GM23338 (cell line): ENCODE results near the gene CDYL2. TPM values are rescaled to one million over a fixed set of nuclear protein-coding genes. Genes with fewer than 3 reads are reported as not detected.

Experiments used
- ATAC-seq: fragments of 200-7000 bp; cut with Tn5 transposase; 3 replicates; pipeline ENCODE4 v1.9.1; 2020
- DNase-seq: peaks from one replicate; pipeline ENCODE4 v3.0.0-alpha.2; 2015; ENCODE audit warnings: low spot score
- H2AFZ ChIP-seq: fragments of 200-600 bp; sonication (generic); 2 replicates; pipeline ENCODE4 v1.8.0; 2016; ENCODE audit warnings: antibody characterized with exemption, mild to moderate bottlenecking, moderate library complexity
- H3F3A ChIP-seq: fragments of 200-600 bp; sonication (generic); replicated peaks from 2 replicates; pipeline ENCODE4 v1.8.0; 2017; ENCODE audit warnings: antibody characterized with exemption, mixed run types, low read depth
- H3K27ac ChIP-seq: fragments of 200-600 bp; sonication (generic); 2 replicates; pipeline ENCODE4 v1.6.1; 2016; ENCODE audit warnings: low read depth
- H3K27me3 ChIP-seq: fragments of 200-600 bp; sonication (generic); 2 replicates; pipeline ENCODE4 v1.8.0; 2016; ENCODE audit warnings: mild to moderate bottlenecking, mixed run types, moderate library complexity; ENCODE audit not compliant: insufficient read depth
- H3K36me3 ChIP-seq: fragments of 200-600 bp; sonication (generic); 2 replicates; pipeline ENCODE4 v1.8.0; 2016; ENCODE audit warnings: mild to moderate bottlenecking; ENCODE audit not compliant: insufficient read depth
- H3K4me1 ChIP-seq: fragments of 200-600 bp; sonication (generic); 2 replicates; pipeline ENCODE4 v1.8.0; 2016; ENCODE audit warnings: mild to moderate bottlenecking, moderate library complexity; ENCODE audit not compliant: insufficient read depth
- H3K4me2 ChIP-seq: fragments of 200-600 bp; sonication (generic); 2 replicates; pipeline ENCODE4 v1.7.1; 2017; ENCODE audit warnings: mixed run types
- H3K4me3 ChIP-seq: fragments of 200-600 bp; sonication (generic); 2 replicates; pipeline ENCODE4 v1.6.1; 2016; ENCODE audit warnings: mixed run types
- H3K79me2 ChIP-seq: fragments of 200-600 bp; sonication (generic); replicated peaks from 2 replicates; pipeline ENCODE4 v1.8.0; 2017; ENCODE audit warnings: mild to moderate bottlenecking; ENCODE audit not compliant: insufficient read depth
- H3K9me2 ChIP-seq: fragments of 200-600 bp; sonication (generic); 2 replicates; pipeline ENCODE4 v1.8.0; 2017; ENCODE audit not compliant: insufficient read depth
- H4K20me1 ChIP-seq: fragments of 200-600 bp; sonication (generic); replicated peaks from 2 replicates; pipeline ENCODE4 v1.8.0; 2017; ENCODE audit warnings: mild to moderate bottlenecking; ENCODE audit not compliant: insufficient read depth
- H3K27ac Mint-ChIP-seq: 2 replicates; pipeline ENCODE4 v1.8.0; 2020; ENCODE audit warnings: inconsistent platforms, mild to moderate bottlenecking, moderate library complexity, mixed read lengths
- H3K27me3 Mint-ChIP-seq: 3 replicates; pipeline ENCODE4 v1.8.0; 2022; ENCODE audit warnings: low read depth, mild to moderate bottlenecking, moderate library complexity, mixed read lengths, inconsistent platforms; ENCODE audit not compliant: insufficient read depth, poor library complexity
- H3K36me3 Mint-ChIP-seq: 3 replicates; pipeline ENCODE4 v1.8.0; 2021; ENCODE audit warnings: low read depth, mild to moderate bottlenecking, inconsistent platforms, moderate library complexity, mixed read lengths
- H3K4me1 Mint-ChIP-seq: 3 replicates; pipeline ENCODE4 v1.8.0; 2020; ENCODE audit warnings: mild to moderate bottlenecking, inconsistent platforms, mixed read lengths
- H3K4me3 Mint-ChIP-seq: 3 replicates; pipeline ENCODE4 v1.8.0; 2021; ENCODE audit warnings: moderate library complexity, mild to moderate bottlenecking, inconsistent platforms, mixed read lengths
- H3K9me3 Mint-ChIP-seq: 3 replicates; pipeline ENCODE4 v1.8.0; 2020; ENCODE audit warnings: moderate library complexity, mild to moderate bottlenecking, inconsistent platforms, mixed read lengths
- CREB1 ChIP-seq: fragments of 250-450 bp; sonication (Bioruptor Pico); IDR thresholded peaks from 2 replicates; pipeline ENCODE4 v1.5.0; 2020; ENCODE audit warnings: low read depth, mild to moderate bottlenecking, moderate library complexity
- CTCF ChIP-seq, 2 experiments: fragments of 200-600 bp in 1 of 2; sonication (generic) in 1 of 2; conservative IDR thresholded peaks; 2 replicates each; pipeline versions ENCODE4 v1.5.1 to v1.6.1; 2016 to 2017; ENCODE audit warnings: antibody characterized with exemption in 2 of 2, low read depth in 2 of 2, mild to moderate bottlenecking in 2 of 2, moderate library complexity in 1 of 2
- ETS1 ChIP-seq: IDR thresholded peaks from 2 replicates; pipeline ENCODE4 v1.6.1; 2016; ENCODE audit warnings: antibody characterized with exemption
- EZH2 ChIP-seq: fragments of 200-600 bp; sonication (generic); IDR thresholded peaks from one replicate; pipeline ENCODE4 v1.8.0; 2017; ENCODE audit warnings: antibody characterized with exemption, mild to moderate bottlenecking, low read depth; ENCODE audit not compliant: unreplicated experiment
- EZH2phosphoT487 ChIP-seq: fragments of 200-600 bp; sonication (generic); IDR thresholded peaks from one replicate; pipeline ENCODE4 v1.8.1; 2018; ENCODE audit warnings: antibody characterized with exemption; ENCODE audit not compliant: unreplicated experiment
- JUNB ChIP-seq: IDR thresholded peaks from one replicate; pipeline ENCODE4 v1.6.1; 2016; ENCODE audit warnings: antibody characterized with exemption; ENCODE audit not compliant: unreplicated experiment
- NANOG ChIP-seq: IDR thresholded peaks from 2 replicates; pipeline ENCODE4 v1.6.1; 2016; ENCODE audit warnings: antibody characterized with exemption, borderline replicate concordance
- POLR2AphosphoS5 ChIP-seq: IDR thresholded peaks from 2 replicates; pipeline ENCODE4 v1.6.1; 2016; ENCODE audit warnings: antibody characterized with exemption, low read depth
- STAT1 ChIP-seq: IDR thresholded peaks from one replicate; pipeline ENCODE4 v1.6.1; 2016; ENCODE audit warnings: antibody characterized with exemption; ENCODE audit not compliant: unreplicated experiment
- ZNF114 ChIP-seq: fragments of 250-450 bp; sonication (Bioruptor Pico); IDR thresholded peaks from 2 replicates; pipeline ENCODE4 v1.5.0; 2020; ENCODE audit warnings: mild to moderate bottlenecking, moderate library complexity
- ZNF331 ChIP-seq: fragments of 250-450 bp; sonication (Bioruptor Pico); IDR thresholded peaks from 2 replicates; pipeline ENCODE4 v1.5.0; 2020; ENCODE audit warnings: low read depth, mild to moderate bottlenecking, moderate library complexity
- ZNF462 ChIP-seq: fragments of 250-450 bp; sonication (Bioruptor Pico); IDR thresholded peaks from 2 replicates; pipeline ENCODE4 v1.5.0; 2020; ENCODE audit warnings: mild to moderate bottlenecking, moderate library complexity
- polyA plus RNA-seq: library from polyadenylated mRNA; unstranded; fragments of >200 nt; fragmentation: Nextera tagmentation; extraction: Ambion mirVana; gene quantifications from 2 replicates; pipeline ENCODE4 v1.2.1, GENCODE V29; 2016
- total RNA-seq: library from RNA; depleted of rRNA; stranded (reverse); fragments of >200 nt; shearing (Covaris generic); gene quantifications from 2 replicates; pipeline ENCODE4 v1.2.3, GENCODE V29; 2014
- TF ChIP-seq, protein P1 (sequence below): IDR thresholded peaks from one replicate; pipeline ENCODE4 v1.6.1; 2018; ENCODE audit warnings: antibody characterized with exemption; ENCODE audit not compliant: unreplicated experiment

The CDYL2 gene
- total and polyA plus RNA-seq, 2 experiments from 2014 or later = 0.82 to 4.3 TPM

- H3K27ac ChIP-seq = no peak overlapping the region
- ATAC-seq = no peak
- H3K36me3 Mint-ChIP-seq = no peaks in the 10 kb centered on the region
- H3K4me3 Mint-ChIP-seq = no peak overlapping the region
- H3K4me1 ChIP-seq = no peaks in the 10 kb centered on the region
- H3K9me2 ChIP-seq = 0 out of 2 replicates have a peak, but pooled peaks cover 9% of the 10 kb centered on the region
- H3K36me3 ChIP-seq = no peaks in the 10 kb centered on the region
- TF ChIP-seq CREB1 (CRISPR knock-in tag) (no peak), JUNB (no peak), EZH2 (no peak), ETS1 (no peak), ZNF331 (CRISPR knock-in tag) (no peak), POLR2AphosphoS5 (no peak), ZNF114 (CRISPR knock-in tag) (no peak), CTCF (conservative IDR thresholded peaks at IDR 0.05; ENCODE audit: low read depth in 2 of 2) (no peak), EZH2phosphoT487 (no peak), ZNF462 (CRISPR knock-in tag) (no peak), STAT1 (no peak), NANOG (no peak)
- TF ChIP-seq, protein P1, sequence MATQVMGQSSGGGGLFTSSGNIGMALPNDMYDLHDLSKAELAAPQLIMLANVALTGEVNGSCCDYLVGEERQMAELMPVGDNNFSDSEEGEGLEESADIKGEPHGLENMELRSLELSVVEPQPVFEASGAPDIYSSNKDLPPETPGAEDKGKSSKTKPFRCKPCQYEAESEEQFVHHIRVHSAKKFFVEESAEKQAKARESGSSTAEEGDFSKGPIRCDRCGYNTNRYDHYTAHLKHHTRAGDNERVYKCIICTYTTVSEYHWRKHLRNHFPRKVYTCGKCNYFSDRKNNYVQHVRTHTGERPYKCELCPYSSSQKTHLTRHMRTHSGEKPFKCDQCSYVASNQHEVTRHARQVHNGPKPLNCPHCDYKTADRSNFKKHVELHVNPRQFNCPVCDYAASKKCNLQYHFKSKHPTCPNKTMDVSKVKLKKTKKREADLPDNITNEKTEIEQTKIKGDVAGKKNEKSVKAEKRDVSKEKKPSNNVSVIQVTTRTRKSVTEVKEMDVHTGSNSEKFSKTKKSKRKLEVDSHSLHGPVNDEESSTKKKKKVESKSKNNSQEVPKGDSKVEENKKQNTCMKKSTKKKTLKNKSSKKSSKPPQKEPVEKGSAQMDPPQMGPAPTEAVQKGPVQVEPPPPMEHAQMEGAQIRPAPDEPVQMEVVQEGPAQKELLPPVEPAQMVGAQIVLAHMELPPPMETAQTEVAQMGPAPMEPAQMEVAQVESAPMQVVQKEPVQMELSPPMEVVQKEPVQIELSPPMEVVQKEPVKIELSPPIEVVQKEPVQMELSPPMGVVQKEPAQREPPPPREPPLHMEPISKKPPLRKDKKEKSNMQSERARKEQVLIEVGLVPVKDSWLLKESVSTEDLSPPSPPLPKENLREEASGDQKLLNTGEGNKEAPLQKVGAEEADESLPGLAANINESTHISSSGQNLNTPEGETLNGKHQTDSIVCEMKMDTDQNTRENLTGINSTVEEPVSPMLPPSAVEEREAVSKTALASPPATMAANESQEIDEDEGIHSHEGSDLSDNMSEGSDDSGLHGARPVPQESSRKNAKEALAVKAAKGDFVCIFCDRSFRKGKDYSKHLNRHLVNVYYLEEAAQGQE = no peak
- H3K4me2 ChIP-seq = no peak overlapping the region
- no peaks in the 10 kb centered on the region for H3K79me2 ChIP-seq
- no peak for DNase-seq
- H3K27me3 Mint-ChIP-seq = peaks cover 2% of the 10 kb centered on the region
- no peak overlapping the region for H3K4me3 ChIP-seq
- H3K4me1 Mint-ChIP-seq = no peaks in the 10 kb centered on the region
- H2AFZ ChIP-seq = no peak overlapping the region
- no peaks in the 10 kb centered on the region for H3F3A ChIP-seq
- no peaks in the 10 kb centered on the region; the same call in 2 of the 3 replicates for H3K9me3 Mint-ChIP-seq
- no peaks in the 10 kb centered on the region for H4K20me1 ChIP-seq
- no peak overlapping the region for H3K27ac Mint-ChIP-seq
- H3K27me3 ChIP-seq = no peaks in the 10 kb centered on the region; the same call in 1 of the 2 replicates
These were observed 26.6 kb upstream of the CDYL2 start for GRCh38 chr16:80831039-80831438.
